Left colon (tissue), 2 donors: Measurements from ENCODE around the gene OLA1. TPM values are rescaled to one million over a fixed set of nuclear protein-coding genes. Genes with fewer than 3 reads are reported as not detected.

Experiments used
- ATAC-seq: fragments of 200-7000 bp; cut with Tn5 transposase; one replicate; pipeline ENCODE4 v1.9.1; 2020; ENCODE audit warnings: mild to moderate bottlenecking, moderate library complexity
- DNase-seq, 2 donors: peaks; one replicate each; pipeline ENCODE4 v3.0.0-alpha.2; 2020
- intact Hi-C, 2 donors: fragments of 100-400 bp; cut with DNase I in 1 of 2; cut with micrococcal nuclease in 1 of 2; formaldehyde crosslinking; loops; one replicate each; pipeline versions ENCODE4 v1.11.2 to v1.14.0; 2022; cut with DNase I, micrococcal nuclease
- total RNA-seq, 2 donors: library from RNA; stranded (reverse); fragmentation: NEBNext Ultra II Directional; extraction: Animal tissue kit (Norgen Biotek cat#: 25700); gene quantifications; one replicate each; pipeline ENCODE4 v1.2.1, GENCODE V29; 2021
- donor health status: DM: no; HTN: no; CAD: no.
- donor health status: DM: yes; HTN: yes; CAD: no.

Gene OLA1
- total RNA-seq, 2 donors from 2014 or later: 59.2 to 67.2 TPM

- DNase-seq (no peak), ATAC-seq (no peak)
Measured at GRCh38 chr2:174026122-174026845, 222.0 kb downstream of the OLA1 start.

GRCh38 chr2:174025271-174026121, 222.8 kb downstream of the OLA1 start:
- ATAC-seq: peak; percentile 35
- peak in 1 of 2 donors; percentile 76 for DNase-seq
- intact Hi-C loops: no loop called here

More at GRCh38 chr2:174026122-174026845, 222.0 kb downstream of the OLA1 start:
- intact Hi-C loops: no loop called here

GRCh38 chr2:174024524-174025270, 223.6 kb downstream of the OLA1 start:
- DNase-seq (peak; percentile 59 to 67), ATAC-seq (no peak)
- intact Hi-C loops: no loop called here

- intact Hi-C loops: no loop called here
- no peak for DNase-seq
- no peak for ATAC-seq
Measured at GRCh38 chr2:174023591-174024523, 224.5 kb downstream of the OLA1 start.

Other genes with a start within 250 kb of the OLA1 start
- not detected for gene SP9, start 86.4 kb upstream of the OLA1 start, total RNA-seq
- 10 to 100 TPM; 25.7 to 26.7 TPM for gene SCRN3, start 147.2 kb upstream of the OLA1 start, total RNA-seq
- gene GPR155, start 238.5 kb upstream of the OLA1 start, total RNA-seq: 1 to 10 TPM; 2.3 to 4.1 TPM